HG02840 (cell line): Measurements from ENCODE around the gene PLPPR5.

Source experiments
- ATAC-seq: cut with Tn5 transposase; IDR thresholded peaks from one replicate; pipeline ENCODE4 v1.9.1; 2021; ENCODE audit warnings: mild to moderate bottlenecking, moderate library complexity, moderate number of reproducible peaks; ENCODE audit not compliant: unreplicated experiment, low FRiP score

PLPPR5 gene

DNA sequence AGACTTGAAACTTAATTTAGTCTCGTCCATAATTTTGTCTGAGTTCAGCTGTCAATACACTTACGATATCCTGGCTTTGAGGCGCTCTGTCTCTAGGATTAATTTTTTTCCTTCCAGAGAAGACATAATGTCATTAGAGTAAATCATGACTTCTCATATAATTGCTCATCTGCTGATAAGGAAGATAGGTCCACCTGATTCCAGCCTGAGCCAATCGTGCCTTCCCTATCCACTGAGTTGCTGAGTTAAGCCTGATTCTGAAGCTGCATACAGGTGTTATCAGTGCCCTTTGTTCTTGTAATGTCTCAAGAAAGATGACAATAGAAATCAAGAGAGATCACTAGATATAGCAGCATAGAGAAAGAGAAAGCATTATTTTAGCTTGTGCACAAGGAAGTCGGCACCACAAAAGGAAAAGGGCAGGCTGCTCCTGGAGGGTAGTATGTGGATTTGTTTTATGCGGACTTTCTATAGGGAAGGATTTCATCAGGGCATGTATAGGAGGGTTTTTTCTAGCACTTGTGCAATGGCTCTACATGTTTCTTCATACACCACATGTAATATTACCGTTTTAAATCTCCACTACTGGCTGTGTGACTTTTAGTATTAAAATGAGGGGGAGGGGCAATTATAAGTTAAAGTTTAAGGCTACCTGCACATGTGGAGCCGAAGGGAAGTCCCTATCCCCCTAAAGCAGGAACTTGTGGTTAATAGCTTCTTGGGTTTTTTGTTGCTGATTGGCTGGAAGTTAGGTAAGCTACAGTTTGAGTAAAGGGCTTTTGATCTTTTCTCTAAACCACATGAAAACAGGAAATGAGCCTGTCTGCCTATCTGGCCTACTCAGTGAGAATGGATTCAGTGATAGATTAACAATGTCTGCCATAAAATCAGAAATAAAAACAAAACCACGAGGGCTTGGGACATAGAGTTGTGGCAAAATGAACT, 133.4 kb downstream of the PLPPR5 start:
- ATAC-seq: peak; percentile 99

DNA sequence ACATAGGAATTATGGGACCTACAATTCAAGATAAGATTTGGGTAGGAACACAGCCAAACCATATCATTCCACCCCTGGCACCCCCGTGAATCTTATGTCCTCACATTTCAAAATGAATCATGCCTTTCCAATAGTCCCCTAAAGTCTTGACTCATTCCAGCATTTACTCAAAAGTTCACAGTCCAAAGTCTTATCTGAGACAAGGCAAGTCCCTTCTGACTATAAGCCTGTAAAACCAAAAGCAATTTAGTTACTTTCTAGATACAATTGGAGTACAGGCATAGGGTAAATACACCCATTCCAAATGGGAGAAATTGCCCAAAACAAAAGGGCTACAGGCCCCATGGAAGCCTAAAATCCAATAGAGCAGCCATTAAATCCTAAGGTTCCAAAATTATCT, 138.9 kb downstream of the PLPPR5 start:
- ATAC-seq: no peak

DNA sequence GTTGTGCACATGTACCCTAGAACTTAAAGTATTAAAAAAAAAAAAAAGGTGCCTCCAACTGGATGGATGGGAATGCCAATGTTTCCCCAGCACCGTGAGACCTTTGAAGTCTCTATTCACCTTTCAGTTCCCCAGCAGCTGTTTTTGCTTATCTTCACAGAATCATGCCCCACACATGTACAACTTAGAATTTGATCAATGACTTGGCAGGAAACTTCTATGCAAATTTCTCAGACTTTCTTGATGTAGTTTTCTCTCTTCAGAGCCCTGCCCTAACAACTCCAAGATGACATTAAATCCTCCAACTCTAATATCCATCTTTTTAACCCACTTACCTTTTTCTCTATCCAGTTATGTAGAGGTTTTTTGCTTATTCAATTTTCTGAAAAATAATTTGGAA, 144.3 kb downstream of the PLPPR5 start:
- ATAC-seq: no peak

DNA sequence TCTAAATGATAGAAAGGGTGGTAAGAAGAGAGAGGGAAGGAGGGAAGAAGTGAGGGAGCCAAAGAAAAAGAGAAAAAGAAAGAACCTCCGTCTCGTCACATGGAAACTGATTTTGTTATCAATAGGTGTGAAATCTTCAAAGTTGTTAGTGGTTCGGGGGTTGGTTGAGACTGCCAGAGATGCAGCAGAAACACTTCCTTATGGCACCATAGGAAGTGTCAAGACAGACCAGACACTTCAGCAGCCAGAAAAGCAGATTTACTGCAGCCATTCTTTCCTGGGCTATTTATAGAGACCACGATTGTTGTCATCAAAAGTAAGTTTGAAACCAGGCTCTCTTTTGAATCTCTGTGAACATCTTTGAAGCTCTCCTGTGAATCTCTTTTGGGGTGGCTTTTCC, 150.5 kb downstream of the PLPPR5 start:
- no peak for ATAC-seq

DNA sequence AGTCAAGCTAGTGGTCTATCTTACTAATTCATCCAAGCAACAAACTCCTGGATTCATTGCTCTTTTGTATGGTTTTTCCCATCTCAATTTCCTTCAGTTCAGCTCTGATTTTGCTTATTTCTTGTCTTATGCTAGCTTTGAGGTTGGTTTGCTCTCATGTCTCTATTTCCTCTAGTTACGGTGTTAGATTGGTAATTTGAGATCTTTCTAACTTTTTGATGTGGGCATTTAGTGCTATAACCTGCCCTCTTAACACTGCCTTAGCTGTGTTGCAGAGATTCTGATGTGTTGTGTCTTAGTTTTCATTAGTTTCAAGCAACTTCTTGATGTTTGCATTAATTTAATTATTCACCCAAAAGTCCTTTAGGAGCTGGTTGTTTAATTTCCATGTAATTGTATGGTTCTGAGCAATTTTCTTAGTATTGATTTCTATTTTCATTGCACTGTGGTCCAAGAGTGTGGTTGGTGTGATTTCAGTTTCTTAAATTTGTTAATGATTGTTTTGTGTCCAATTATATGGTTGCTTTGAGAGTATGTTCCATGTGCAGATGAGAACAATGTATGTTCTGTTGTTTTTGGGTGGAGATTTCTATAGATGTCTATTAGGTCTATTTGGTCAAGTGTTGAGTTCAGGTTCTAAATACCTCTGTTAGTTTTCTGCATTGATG, 154.6 kb downstream of the PLPPR5 start:
- no peak for ATAC-seq

DNA sequence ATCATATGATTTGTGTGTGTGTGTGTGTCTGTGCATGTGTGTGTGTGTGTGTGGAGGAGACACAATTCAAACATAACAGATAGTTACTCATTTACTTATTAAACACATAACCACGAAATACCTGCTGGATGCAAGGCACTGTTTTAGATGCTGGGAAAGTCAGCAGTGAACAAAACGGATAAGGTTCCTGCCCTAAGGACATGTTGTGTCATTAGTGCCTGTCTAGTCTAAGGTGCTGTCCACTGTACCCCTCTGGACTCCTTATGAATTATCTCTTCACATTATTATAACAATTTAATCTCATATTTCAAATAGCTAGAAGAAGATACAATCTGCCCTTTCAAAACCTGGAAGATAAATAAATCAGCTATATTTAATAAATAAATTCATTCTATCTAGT, 162.4 kb downstream of the PLPPR5 start:
- ATAC-seq: no peak
